K562 (cell line): ENCODE measurements around the gene SLC7A11. TPM values are rescaled to one million over a fixed set of nuclear protein-coding genes. Genes with fewer than 3 reads are reported as not detected.

Source experiments
- ATF3 ChIP-seq, 2 experiments: fragments of 450-650 bp in 1 of 2; sonication (generic) in 1 of 2; formaldehyde crosslinking in 1 of 2; IDR thresholded peaks in 1 of 2; conservative IDR thresholded peaks in 1 of 2; 2 replicates each; pipeline versions ENCODE4 v1.6.1 to v1.8.1; 2016 to 2023; ENCODE audit warnings: mild to moderate bottlenecking in 2 of 2, moderate library complexity in 2 of 2, inconsistent platforms in 1 of 2, missing genetic modification reagents in 1 of 2
- E2F8 ChIP-seq: fragments of 450-650 bp; IDR thresholded peaks from 2 replicates; pipeline ENCODE4 v1.7.1; 2018; ENCODE audit warnings: mild to moderate bottlenecking, low read depth; ENCODE audit not compliant: partially characterized antibody
- FOXK2 ChIP-seq, 2 experiments: fragments of 450-650 bp; IDR thresholded peaks in 1 of 2; conservative IDR thresholded peaks in 1 of 2; 2 replicates each; pipeline ENCODE4 v1.6.1; 2016; ENCODE audit warnings: low read depth in 2 of 2, mild to moderate bottlenecking in 1 of 2
- JUN ChIP-seq, 2 experiments: sonication (generic) in 1 of 2; formaldehyde crosslinking in 1 of 2; IDR thresholded peaks; 2 replicates each; pipeline versions ENCODE4 v1.6.1 to v1.8.0; 2012 to 2022; ENCODE audit warnings: borderline replicate concordance in 2 of 2, mild to moderate bottlenecking in 2 of 2, improper control_type of control experiment in 1 of 2, low read depth in 1 of 2, low read length in 1 of 2, missing genetic modification reagents in 1 of 2
- JUND ChIP-seq, 2 experiments: IDR thresholded peaks; 2 replicates in 1 of 2; 3 replicates in 1 of 2; pipeline ENCODE4 v1.6.1; 2011; ENCODE audit warnings: borderline replicate concordance in 2 of 2, low read depth in 2 of 2, low read length in 2 of 2, improper control_type of control experiment in 1 of 2, missing biosample characterization in 1 of 2, missing genetic modification characterization in 1 of 2, missing genetic modification reagents in 1 of 2
- MAFK ChIP-seq: IDR thresholded peaks from 2 replicates; pipeline ENCODE4 v1.6.1; 2011; ENCODE audit warnings: low read length, improper control_type of control experiment
- NCOA6 ChIP-seq: fragments of 450-650 bp; IDR thresholded peaks from 2 replicates; pipeline ENCODE4 v1.6.1; 2017; ENCODE audit warnings: mild to moderate bottlenecking
- NELFE ChIP-seq: IDR thresholded peaks from 2 replicates; pipeline ENCODE4 v1.6.1; 2011; ENCODE audit warnings: mild to moderate bottlenecking; ENCODE audit not compliant: insufficient read depth, insufficient read length
- RFX7 ChIP-seq: fragments of 250-450 bp; sonication (Bioruptor Pico); IDR thresholded peaks from 2 replicates; pipeline ENCODE4 v1.5.1; 2021; ENCODE audit warnings: mild to moderate bottlenecking
- SIN3B ChIP-seq: fragments of 450-650 bp; IDR thresholded peaks from 2 replicates; pipeline ENCODE4 v1.6.1; 2017; ENCODE audit warnings: low read depth, mild to moderate bottlenecking, moderate library complexity
- polyA plus RNA-seq, 8 experiments: library from polyadenylated mRNA; depleted of rRNA in 4 of 8; stranded (reverse) in 5 of 8; unstranded in 3 of 8; fragments of >200 nt; fragmentation: Nextera tagmentation in 2 of 8; fragmentation: Illumina TruSeq in 1 of 8; extraction: Ambion mirVana in 2 of 8; extraction: Trizol in 1 of 8; gene quantifications; 2 replicates each; pipeline versions ENCODE4 v1.2.1 to v1.2.3, GENCODE V29; 2011 to 2014; ENCODE audit warnings: inconsistent platforms in 1 of 8, missing spikeins in 1 of 8
- total RNA-seq, 7 experiments: library from RNA; depleted of rRNA in 6 of 7; stranded (reverse); fragments of >200 nt in 6 of 7; fragmentation: Illumina TruSeq in 2 of 7; extraction: Trizol in 2 of 7; gene quantifications; 2 replicates each; pipeline versions ENCODE4 v1.2.1 to v1.2.3, GENCODE V29; 2011 to 2021; ENCODE audit warnings: low replicate concordance in 1 of 7
- TF ChIP-seq, protein P1 (sequence below): sonication (generic); formaldehyde crosslinking; IDR thresholded peaks from 2 replicates; pipeline ENCODE4 v1.8.0; 2022; ENCODE audit warnings: mild to moderate bottlenecking, missing genetic modification reagents

SLC7A11 gene
- total and polyA plus RNA-seq, 9 of the 15 experiments (the other 6 are each of a cell fraction or from before 2014, with no cell fraction given) = 4.5 to 26.1 (median 13.5) TPM

- TF ChIP-seq, protein P1, sequence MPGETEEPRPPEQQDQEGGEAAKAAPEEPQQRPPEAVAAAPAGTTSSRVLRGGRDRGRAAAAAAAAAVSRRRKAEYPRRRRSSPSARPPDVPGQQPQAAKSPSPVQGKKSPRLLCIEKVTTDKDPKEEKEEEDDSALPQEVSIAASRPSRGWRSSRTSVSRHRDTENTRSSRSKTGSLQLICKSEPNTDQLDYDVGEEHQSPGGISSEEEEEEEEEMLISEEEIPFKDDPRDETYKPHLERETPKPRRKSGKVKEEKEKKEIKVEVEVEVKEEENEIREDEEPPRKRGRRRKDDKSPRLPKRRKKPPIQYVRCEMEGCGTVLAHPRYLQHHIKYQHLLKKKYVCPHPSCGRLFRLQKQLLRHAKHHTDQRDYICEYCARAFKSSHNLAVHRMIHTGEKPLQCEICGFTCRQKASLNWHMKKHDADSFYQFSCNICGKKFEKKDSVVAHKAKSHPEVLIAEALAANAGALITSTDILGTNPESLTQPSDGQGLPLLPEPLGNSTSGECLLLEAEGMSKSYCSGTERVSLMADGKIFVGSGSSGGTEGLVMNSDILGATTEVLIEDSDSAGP = no peak
- TF ChIP-seq JUND (IDR thresholded peaks at IDR 0.05; ENCODE audit: borderline replicate concordance, low read depth, low read length) = 0 out of 2 replicates have a peak, but pooled peaks have one; percentile 29
- no peak for TF ChIP-seq JUND (tag; IDR thresholded peaks at IDR 0.05; ENCODE audit: borderline replicate concordance, low read depth, low read length)
- no peak for TF ChIP-seq RFX7 (CRISPR knock-in tag)
- TF ChIP-seq ATF3 (IDR thresholded peaks at IDR 0.05) = peak; percentile 56
- TF ChIP-seq ATF3 (CRISPR knock-in tag; conservative IDR thresholded peaks at IDR 0.05) = no peak
- no peak for TF ChIP-seq SIN3B
- TF ChIP-seq E2F8 = no peak
- no peak for TF ChIP-seq NCOA6
- TF ChIP-seq NELFE = no peak
- TF ChIP-seq FOXK2 (conservative IDR thresholded peaks at IDR 0.05 in 1 of 2, IDR thresholded peaks at IDR 0.05 in 1 of 2; ENCODE audit: low read depth in 2 of 2) = no peak
- TF ChIP-seq JUN (IDR thresholded peaks at IDR 0.05; ENCODE audit: borderline replicate concordance, low read depth, low read length) = 0 out of 2 replicates have a peak, but pooled peaks have one; percentile 7
- TF ChIP-seq JUN (CRISPR knock-in tag; IDR thresholded peaks at IDR 0.05; ENCODE audit: borderline replicate concordance) = no peak
- no peak for TF ChIP-seq MAFK
Measured at GRCh38 chr4:138192113-138192512, 50.0 kb downstream of the SLC7A11 start (continued).
